Raji (cell line): ENCODE data around the gene TLE2.

Experiments
- POLR2A ChIP-seq: IDR thresholded peaks from 2 replicates; pipeline ENCODE4 v1.6.1; 2011; ENCODE audit warnings: low read depth, low read length, control low read depth; ENCODE audit not compliant: insufficient read depth

Gene TLE2

GRCh38 chr19:3033595-3034405, 4.7 kb upstream of the TLE2 start:
- TF ChIP-seq POLR2A: no peak

- TF ChIP-seq POLR2A: no peak
These were observed 2.5 kb upstream of the TLE2 start for GRCh38 chr19:3031607-3031867.

- no peak for TF ChIP-seq POLR2A
These were observed 595 bp downstream of the TLE2 start for GRCh38 chr19:3028305-3029064.

DNA sequence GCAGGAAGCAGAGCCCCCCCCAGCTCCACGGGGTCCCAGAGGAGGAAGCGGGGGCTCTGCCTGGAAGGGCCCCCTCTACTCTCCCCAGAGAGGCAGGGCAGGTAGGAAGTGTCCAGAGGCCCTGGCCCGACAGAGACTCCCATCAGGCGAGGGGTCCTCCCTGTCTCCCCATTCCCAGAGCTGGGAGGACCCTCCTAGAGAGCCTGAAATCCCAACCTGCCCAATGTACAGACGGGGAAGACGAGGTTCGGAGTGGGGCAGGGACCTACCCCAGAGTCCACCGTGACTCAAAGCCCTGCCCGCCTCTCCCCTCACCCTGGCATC, 1.1 kb downstream of the TLE2 start:
- TF ChIP-seq POLR2A: no peak

GRCh38 chr19:3027292-3027691, 1.8 kb downstream of the TLE2 start:
- no peak for TF ChIP-seq POLR2A

- TF ChIP-seq POLR2A: no peak
These were observed 2.3 kb downstream of the TLE2 start for GRCh38 chr19:3026768-3027167.

GRCh38 chr19:3025549-3025886, 3.6 kb downstream of the TLE2 start:
- no peak for TF ChIP-seq POLR2A

DNA sequence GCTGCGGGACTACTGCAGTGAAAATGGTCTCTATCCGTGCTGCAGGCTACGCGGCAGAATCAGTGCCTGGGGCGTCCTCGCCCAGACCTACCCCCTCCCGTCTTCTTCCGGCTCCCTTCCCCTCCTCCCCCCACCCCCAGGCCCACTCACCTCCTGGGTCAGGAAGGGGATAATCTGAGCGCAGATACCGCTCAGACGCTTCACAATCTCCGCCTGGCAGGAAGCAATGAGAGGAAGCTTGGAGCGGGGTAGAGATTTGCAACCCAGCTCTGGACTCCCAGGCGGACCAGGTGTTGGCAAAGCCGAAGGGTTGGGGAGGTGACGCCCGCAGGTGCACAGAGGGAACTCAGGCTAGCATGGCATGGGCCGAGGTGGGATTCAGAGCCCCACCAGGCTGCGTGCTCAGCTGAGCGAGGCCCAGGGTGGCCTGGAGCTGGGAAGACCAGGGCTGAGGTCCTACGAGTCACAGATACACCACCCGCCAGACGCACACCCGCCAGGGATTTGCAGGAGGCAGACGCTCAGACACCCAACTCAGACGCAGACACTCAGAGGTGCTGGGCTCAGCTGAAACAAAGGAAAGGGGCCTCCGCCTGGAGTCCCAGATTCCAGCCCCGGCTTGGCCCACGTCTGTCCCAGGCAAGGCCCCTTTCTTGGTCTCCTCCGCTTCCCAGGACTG, 4.1 kb downstream of the TLE2 start:
- no peak for TF ChIP-seq POLR2A

DNA sequence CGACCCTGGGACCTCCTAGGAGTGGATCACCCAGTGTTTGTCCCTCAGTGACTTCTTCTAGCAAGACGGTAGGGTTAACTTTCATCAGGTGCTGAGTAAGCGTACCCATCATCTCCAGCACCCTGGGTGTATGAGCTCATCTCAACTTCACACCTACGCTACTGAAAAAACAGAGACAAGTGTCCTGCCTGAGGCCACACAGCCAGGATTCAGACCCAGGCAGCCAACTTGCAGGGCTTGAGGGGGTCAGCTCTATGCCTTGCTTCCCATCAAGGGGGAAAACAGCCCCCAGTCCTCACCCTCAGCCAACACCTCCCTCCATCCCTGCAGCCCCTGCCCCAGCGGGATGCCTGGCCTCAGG, 4.6 kb downstream of the TLE2 start:
- TF ChIP-seq POLR2A: no peak

DNA sequence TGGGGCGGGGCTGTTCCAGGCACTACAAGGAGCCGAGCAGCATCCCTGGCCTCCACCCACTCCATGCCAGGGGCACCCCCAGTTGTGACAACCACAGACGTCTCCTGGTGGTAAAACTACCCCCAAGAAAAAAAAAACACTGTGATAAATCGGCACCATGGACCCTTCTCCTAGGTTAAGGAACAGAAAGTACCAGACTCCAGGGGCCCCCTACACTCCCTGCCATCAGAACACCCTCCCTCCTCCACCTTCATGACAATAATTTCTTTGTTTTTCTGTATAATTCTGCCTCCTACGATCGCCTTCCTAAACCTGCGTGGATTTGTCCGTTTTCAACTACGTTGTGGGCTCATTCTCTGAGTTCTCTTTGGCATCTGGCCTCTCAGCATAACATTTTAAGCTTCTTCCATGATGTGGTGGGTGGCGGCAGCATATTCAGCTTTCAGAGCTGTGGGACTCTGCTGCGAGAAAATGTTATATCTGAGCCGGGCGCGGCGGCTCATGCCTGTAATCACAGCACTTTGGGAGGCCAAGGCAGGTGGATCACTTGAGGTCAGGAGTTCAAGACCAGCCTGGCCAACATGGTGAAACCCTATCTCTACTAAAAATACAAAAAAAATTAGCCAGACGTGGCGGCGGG, 8.6 kb downstream of the TLE2 start:
- no peak for TF ChIP-seq POLR2A

- TF ChIP-seq POLR2A: no peak
These were observed 9.7 kb downstream of the TLE2 start for GRCh38 chr19:3019211-3019854.

- no peak for TF ChIP-seq POLR2A
These were observed 11.2 kb downstream of the TLE2 start for GRCh38 chr19:3017923-3018322.

GRCh38 chr19:3015126-3016057, 13.7 kb downstream of the TLE2 start:
- no peak for TF ChIP-seq POLR2A

GRCh38 chr19:3014135-3014534, 14.9 kb downstream of the TLE2 start:
- no peak for TF ChIP-seq POLR2A
